GM12878 (cell line): ENCODE data around the gene KRTAP10-11. TPM values are rescaled to one million over a fixed set of nuclear protein-coding genes. Genes with fewer than 3 reads are reported as not detected.

ENCODE experiments used
- ATAC-seq: fragments of 200-7000 bp; cut with Tn5 transposase; 3 replicates; pipeline ENCODE4 v1.9.1; 2020; ENCODE audit warnings: mild to moderate bottlenecking, moderate library complexity
- BruUV-seq: library from RNA; stranded (reverse); fragments of 400-500 nt; replicated peaks from 2 replicates; lab custom pipeline; 2021; lab: Mats Ljungman, UMichigan
- CTCF ChIA-PET: fragments of 300-600 bp; sonication (Branson Sonifier 250); formaldehyde crosslinking; extraction: SDS; loops from one replicate; lab custom pipeline; 2021; ENCODE audit warnings: inconsistent platforms; lab: Yijun Ruan, JAX
- POLR2A ChIA-PET: fragments of 350-600 bp; formaldehyde crosslinking; extraction: SDS; loops from one replicate; lab custom pipeline; 2021; ENCODE audit warnings: inconsistent platforms; lab: Charles Lee
- RAD21 ChIA-PET: fragments of 300-600 bp; sonication (Branson Sonifier 250); formaldehyde crosslinking; loops from one replicate; lab custom pipeline; 2023; ENCODE audit warnings: antibody characterized with exemption; ENCODE audit not compliant: unreplicated experiment; lab: Charles Lee
- SMC1A ChIA-PET: fragments of 300-600 bp; sonication (Branson Sonifier 250); formaldehyde crosslinking; loops from one replicate; lab custom pipeline; 2023; ENCODE audit not compliant: unreplicated experiment, uncharacterized antibody; lab: Charles Lee
- DNase-seq: peaks from one replicate; pipeline ENCODE4 v3.0.0-alpha.2; 2011; ENCODE audit warnings: low read depth, low spot score
- FAIRE-seq: peaks from 3 replicates; lab custom pipeline; 2011; peaks lifted over from hg19 to GRCh38; lab: Jason Lieb, UNC
- H2AFZ ChIP-seq: 2 replicates; pipeline ENCODE4 v1.6.0; 2011; ENCODE audit warnings: low read depth, low read length, control low read depth; ENCODE audit not compliant: control insufficient read depth
- H3K27ac ChIP-seq: 2 replicates; pipeline ENCODE4 v1.5.1; 2011; ENCODE audit warnings: control low read depth; ENCODE audit not compliant: control insufficient read depth, insufficient read depth
- H3K27me3 ChIP-seq, 2 experiments: replicated peaks in 1 of 2; 2 replicates each; pipeline versions ENCODE4 v1.6.0 to v1.6.1; 2011; ENCODE audit warnings: low read length in 1 of 2; ENCODE audit not compliant: control insufficient read depth in 2 of 2, insufficient read depth in 2 of 2
- H3K36me3 ChIP-seq, 2 experiments: 2 replicates each; pipeline ENCODE4 v1.5.1; 2011; ENCODE audit warnings: low read length in 1 of 2; ENCODE audit not compliant: control insufficient read depth in 2 of 2, insufficient read depth in 2 of 2
- H3K4me1 ChIP-seq: 2 replicates; pipeline ENCODE4 v1.6.1; 2011; ENCODE audit warnings: mild to moderate bottlenecking, low read length, moderate library complexity, mixed read lengths; ENCODE audit not compliant: control insufficient read depth, insufficient read depth
- H3K4me2 ChIP-seq: 2 replicates; pipeline ENCODE4 v1.6.0; 2011; ENCODE audit warnings: control low read depth; ENCODE audit not compliant: control insufficient read depth, insufficient read depth
- H3K4me3 ChIP-seq: fragments of 200-600 bp; sonication (generic); 2 replicates; pipeline ENCODE4 v1.5.1; 2016
- H3K79me2 ChIP-seq: 2 replicates; pipeline ENCODE4 v1.6.0; 2011; ENCODE audit warnings: low read length; ENCODE audit not compliant: control insufficient read depth, insufficient read depth
- H3K9ac ChIP-seq: 2 replicates; pipeline ENCODE4 v1.8.0; 2011; ENCODE audit warnings: low read length, control low read depth, mixed read lengths; ENCODE audit not compliant: control insufficient read depth, insufficient read depth
- H3K9me3 ChIP-seq: replicated peaks from 3 replicates; pipeline ENCODE4 v1.5.1; 2011; ENCODE audit warnings: mild to moderate bottlenecking, low read length; ENCODE audit not compliant: control insufficient read depth, insufficient read depth
- H4K20me1 ChIP-seq: 2 replicates; pipeline ENCODE4 v1.6.0; 2011; ENCODE audit not compliant: control insufficient read depth, insufficient read depth
- CEBPB ChIP-seq, 2 experiments: fragments of 150-350 bp in 1 of 2; IDR thresholded peaks; 2 replicates each; pipeline ENCODE4 v1.6.1; 2012 to 2014; ENCODE audit warnings: low read depth in 2 of 2, low read length in 2 of 2, borderline replicate concordance in 1 of 2, inconsistent platforms in 1 of 2
- CREB1 ChIP-seq: IDR thresholded peaks from 2 replicates; pipeline ENCODE4 v1.6.1; 2012; ENCODE audit warnings: low read depth, mild to moderate bottlenecking, inconsistent platforms
- POLR2AphosphoS2 ChIP-seq: IDR thresholded peaks from 2 replicates; pipeline ENCODE4 v1.6.1; 2011; ENCODE audit warnings: low read depth, mild to moderate bottlenecking, low read length, improper control_type of control experiment, moderate library complexity
- WGBS: methylation state at CpG from one replicate; pipeline ENCODE4 v1.1.6; 2016; ENCODE audit warnings: low lambda C conversion rate; ENCODE audit not compliant: insufficient replicate concordance, insufficient coverage; ENCODE audit errors: missing lambda C conversion rate; 5-methylcytosine and 5-hydroxymethylcytosine counted together
- in situ Hi-C: fragments of 300-500 bp; cut with MboI; formaldehyde crosslinking; loops from 9 replicates; pipeline ENCODE4 v1.14.3; 2018; ENCODE audit warnings: mixed read lengths
- intact Hi-C: fragments of 100-400 bp; cut with micrococcal nuclease; formaldehyde crosslinking; loops from one replicate; pipeline ENCODE4 v1.14.2; 2022; ENCODE audit not compliant: unreplicated experiment
- polyA plus RNA-seq, 11 experiments: library from polyadenylated mRNA; depleted of rRNA in 4 of 11; unstranded in 6 of 11; stranded (reverse) in 5 of 11; fragments of >200 nt; fragmentation: Nextera tagmentation in 4 of 11; fragmentation: Illumina TruSeq in 1 of 11; extraction: Ambion mirVana in 4 of 11; extraction: Trizol in 1 of 11; gene quantifications; 1 replicate in 1 of 11; 2 replicates in 10 of 11; pipeline versions ENCODE4 v1.2.1 to v1.2.3, GENCODE V29; 2011 to 2016; ENCODE audit warnings: inconsistent platforms in 2 of 11, missing spikeins in 2 of 11, low read depth in 1 of 11
- total RNA-seq, 4 experiments: library from RNA; depleted of rRNA in 3 of 4; stranded (reverse); fragments of >200 nt in 3 of 4; fragmentation: Illumina TruSeq in 1 of 4; extraction: Trizol in 1 of 4; gene quantifications; 2 replicates each; pipeline versions ENCODE4 v1.2.1 to v1.2.3, GENCODE V29; 2013 to 2021
- TF ChIP-seq, protein P1 (sequence below): fragments of 450-650 bp; IDR thresholded peaks from 2 replicates; pipeline ENCODE4 v1.6.1; 2017; ENCODE audit warnings: antibody characterized with exemption, mild to moderate bottlenecking, moderate library complexity

Gene KRTAP10-11
- total and polyA plus RNA-seq, 10 of the 15 experiments (the other 5 are each of a cell fraction or from before 2014, with no cell fraction given): not detected

DNA sequence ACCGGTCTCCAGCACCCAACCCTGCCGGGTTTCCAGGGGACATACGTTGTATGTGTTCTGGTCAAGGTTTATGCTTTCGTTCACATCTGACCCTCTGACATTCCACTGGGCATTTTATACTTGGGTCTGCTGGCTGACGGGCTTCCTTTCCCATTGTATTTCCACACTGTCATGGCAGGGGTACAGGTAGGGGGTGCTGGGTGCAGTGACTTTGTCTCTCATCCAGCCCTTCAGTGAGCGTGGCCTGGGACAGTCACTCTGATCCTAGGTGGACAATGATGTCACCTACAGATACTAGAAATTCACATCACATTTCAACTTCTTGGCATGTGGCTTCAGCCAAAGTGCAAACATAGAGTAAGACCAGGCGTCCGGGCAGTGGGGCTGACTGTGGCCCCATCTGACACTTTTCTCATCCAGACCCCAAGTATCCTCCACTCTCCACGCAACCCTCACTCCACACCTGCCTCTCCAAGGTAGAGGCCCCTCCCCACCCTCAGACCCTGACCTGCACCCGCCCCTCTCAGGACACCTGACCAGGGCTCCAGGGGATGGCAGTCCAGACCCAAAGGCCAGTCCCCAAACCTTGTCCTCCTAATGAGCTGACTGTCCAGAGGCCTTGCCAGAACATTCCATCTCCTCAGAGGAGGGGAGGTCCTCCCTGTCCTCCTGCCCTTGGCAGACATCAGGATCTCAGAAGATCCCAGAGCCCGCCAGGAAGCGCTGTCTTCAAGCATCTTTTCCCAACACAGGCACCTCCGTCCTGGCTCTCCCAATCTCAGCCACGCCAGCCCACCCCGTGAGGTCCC lies 9.8 kb upstream of the KRTAP10-11 start:
- CTCF ChIA-PET: no interaction called here
- no peak for FAIRE-seq

More for the DNA sequence above, 9.8 kb upstream of the KRTAP10-11 start:
- ChIA-PET RAD21 (no interaction called here), POLR2A (no interaction called here), SMC1A (no interaction called here)
- ATAC-seq (no peak), DNase-seq (no peak)
- 39% methylated on average over 13 of the region's 15 CpGs for WGBS
- intact Hi-C loops: no loop called here
- H3K79me2 ChIP-seq: no peaks in the 10 kb centered on the region
- H3K9ac ChIP-seq: no peak overlapping the region
- no peak overlapping the region for H3K4me2 ChIP-seq
- no peak for TF ChIP-seq CEBPB (IDR thresholded peaks at IDR 0.05; ENCODE audit: borderline replicate concordance in 1 of 2, low read depth in 2 of 2, low read length in 2 of 2)
- TF ChIP-seq, protein P1, sequence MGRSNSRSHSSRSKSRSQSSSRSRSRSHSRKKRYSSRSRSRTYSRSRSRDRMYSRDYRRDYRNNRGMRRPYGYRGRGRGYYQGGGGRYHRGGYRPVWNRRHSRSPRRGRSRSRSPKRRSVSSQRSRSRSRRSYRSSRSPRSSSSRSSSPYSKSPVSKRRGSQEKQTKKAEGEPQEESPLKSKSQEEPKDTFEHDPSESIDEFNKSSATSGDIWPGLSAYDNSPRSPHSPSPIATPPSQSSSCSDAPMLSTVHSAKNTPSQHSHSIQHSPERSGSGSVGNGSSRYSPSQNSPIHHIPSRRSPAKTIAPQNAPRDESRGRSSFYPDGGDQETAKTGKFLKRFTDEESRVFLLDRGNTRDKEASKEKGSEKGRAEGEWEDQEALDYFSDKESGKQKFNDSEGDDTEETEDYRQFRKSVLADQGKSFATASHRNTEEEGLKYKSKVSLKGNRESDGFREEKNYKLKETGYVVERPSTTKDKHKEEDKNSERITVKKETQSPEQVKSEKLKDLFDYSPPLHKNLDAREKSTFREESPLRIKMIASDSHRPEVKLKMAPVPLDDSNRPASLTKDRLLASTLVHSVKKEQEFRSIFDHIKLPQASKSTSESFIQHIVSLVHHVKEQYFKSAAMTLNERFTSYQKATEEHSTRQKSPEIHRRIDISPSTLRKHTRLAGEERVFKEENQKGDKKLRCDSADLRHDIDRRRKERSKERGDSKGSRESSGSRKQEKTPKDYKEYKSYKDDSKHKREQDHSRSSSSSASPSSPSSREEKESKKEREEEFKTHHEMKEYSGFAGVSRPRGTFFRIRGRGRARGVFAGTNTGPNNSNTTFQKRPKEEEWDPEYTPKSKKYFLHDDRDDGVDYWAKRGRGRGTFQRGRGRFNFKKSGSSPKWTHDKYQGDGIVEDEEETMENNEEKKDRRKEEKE: no peak
- no peak for TF ChIP-seq POLR2AphosphoS2
- no peak for TF ChIP-seq CREB1
- H2AFZ ChIP-seq: no peak overlapping the region
- in situ Hi-C loops: no loop called here
- no peak overlapping the region for H3K4me3 ChIP-seq
- no peaks in the 10 kb centered on the region for H4K20me1 ChIP-seq
- H3K27ac ChIP-seq: no peak overlapping the region
- H3K4me1 ChIP-seq: no peaks in the 10 kb centered on the region
- no TSS peak for BruUV-seq
- H3K27me3 ChIP-seq: no peaks in the 10 kb centered on the region
- no peaks in the 10 kb centered on the region for H3K36me3 ChIP-seq
- no peaks in the 10 kb centered on the region; the same call in 2 of the 3 replicates for H3K9me3 ChIP-seq
